NCI-H345 (cell line): ENCODE measurements around the gene UQCC3.
"Not testable (repeated sequence)": the region's sequence is repeated elsewhere in the genome, so short reads cannot be mapped to it uniquely, and the experiment has no call there.

Experiments used
- DNase-seq: peaks from one replicate; lab custom pipeline; 2025; lab: John Stamatoyannopoulos, UW

Gene UQCC3

DNA sequence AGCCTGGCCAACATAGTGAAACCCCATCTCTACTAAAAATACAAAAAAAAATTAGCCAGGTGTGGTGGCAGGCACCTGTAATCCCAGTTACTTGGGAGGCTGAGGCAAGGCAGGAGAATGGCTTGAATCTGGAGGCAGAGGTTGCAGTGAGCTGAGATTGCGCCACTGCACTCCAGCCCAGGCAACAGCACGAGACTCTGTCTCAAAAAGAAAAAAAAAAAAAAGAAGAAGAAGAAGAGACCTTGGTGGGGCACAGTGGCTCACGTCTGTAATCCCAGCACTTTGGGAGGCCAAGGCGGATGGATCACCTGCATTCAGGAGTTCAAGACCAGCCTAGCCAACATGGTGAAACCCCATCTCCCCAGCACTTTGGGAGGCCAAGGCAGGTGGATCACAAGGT is 32.4 kb downstream of the UQCC3 start:
- not testable (repeated sequence) for DNase-seq

DNA sequence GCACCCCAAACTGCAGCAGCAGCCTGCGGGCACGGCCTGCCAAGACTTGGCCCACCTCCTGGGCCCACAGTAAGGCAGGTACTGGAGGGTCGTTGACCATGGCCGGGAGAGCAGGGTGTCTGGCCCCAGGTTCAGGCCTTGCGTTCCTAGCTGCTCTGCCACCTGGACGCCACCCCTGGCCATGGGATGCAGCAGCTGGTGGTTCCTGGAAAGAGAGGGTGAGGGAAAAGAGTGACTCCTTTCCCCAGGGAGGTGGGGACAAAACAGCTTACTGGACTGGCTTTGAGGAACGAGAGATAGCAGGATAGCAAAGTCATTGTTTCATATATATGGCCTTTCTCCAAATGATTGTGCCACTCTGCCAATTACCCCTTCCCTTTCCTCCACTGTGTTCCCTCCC is 33.9 kb downstream of the UQCC3 start:
- no peak for DNase-seq

DNA sequence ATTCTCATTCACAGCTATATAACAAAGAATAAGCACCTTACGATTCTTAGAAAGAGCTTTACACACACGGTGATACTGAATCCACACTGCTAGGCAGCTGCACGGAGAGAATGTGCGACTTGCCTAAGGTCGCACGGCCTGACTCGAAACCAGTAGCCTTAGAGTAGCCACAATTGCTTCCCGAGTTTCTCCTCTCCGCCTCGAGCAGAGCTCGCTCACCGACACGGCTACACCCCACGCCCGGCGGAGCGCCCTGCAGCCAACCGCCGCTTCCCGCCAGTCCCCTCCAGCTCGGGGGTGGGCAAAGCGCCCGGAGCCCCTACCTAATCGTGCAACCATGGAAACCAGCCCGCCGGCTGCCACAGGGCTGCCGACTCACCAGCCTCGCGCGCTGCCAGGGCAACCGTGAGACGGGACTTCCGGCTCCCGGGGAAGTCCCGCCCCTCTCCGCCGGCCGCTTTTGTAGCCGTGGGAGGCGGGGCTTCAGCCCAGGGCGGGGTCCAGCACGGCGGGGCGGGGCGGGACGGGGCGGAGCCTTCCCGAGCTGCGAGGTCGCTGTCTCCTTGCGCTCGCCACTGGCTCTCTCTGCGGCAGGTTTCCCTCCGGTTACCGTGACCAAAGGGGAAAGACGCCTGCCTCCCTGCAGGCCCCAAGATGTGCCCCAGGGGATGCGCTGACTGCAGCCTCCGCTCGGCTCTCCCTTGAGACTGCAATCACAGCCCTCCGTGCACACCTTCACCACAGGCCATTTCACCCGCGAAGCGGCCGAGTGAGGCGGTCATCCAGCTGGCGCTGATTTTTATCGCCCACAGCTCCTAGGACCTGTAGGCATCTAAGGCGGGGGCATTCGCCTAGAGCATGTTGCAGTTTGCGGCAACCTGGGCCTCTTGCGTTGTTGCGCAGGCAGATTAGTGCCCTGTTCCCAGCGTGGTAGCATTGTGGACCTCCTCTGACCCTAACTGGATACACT is 34.7 kb downstream of the UQCC3 start:
- DNase-seq = peak; percentile 97

DNA sequence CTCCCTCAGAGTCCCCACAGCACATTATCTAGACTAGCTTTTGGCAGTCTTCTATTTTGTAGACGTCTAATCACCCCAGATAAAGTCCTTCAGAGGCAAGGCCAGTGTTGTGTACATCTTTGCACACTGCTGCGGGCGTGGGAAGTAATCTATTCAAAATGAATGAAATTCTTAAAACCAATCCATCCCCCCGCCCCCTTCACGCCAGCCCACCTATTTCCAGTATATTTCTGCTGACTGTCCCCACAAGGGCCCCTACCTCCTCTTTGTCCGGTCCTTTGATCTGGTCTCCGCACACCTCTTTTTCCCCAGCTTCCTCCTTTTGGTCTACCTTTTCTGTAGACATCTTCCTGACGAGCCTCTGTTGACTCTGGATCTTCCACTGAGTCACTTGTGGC is 35.4 kb downstream of the UQCC3 start:
- no peak for DNase-seq

DNA sequence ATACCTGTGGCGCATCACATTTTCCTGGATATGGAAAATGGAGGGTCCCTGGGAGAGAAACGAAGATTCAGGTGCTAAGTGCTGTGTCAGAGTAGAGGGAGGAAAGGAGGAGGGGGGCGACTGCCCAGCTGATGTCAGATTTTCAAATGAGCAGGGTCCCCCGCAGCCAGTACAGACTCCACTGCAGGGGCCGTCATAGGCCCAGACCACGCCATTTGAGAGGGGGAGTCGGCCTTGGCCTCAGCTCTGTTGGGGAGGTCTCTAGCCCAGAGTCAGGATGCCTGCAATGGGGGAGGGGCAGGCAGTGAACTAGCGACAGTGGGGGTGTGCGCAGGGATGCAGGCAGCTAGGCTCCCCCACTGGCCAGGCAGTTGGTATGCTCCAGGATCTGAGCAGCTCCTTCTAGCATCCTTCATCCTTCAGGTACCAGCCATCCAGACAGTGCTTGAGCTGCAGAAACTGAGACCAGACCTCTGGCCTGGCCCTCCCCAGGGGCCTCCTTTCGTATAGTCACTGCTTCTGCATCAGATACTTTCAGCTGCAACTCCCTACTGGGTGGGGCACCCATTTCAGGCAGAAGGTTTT is 35.9 kb downstream of the UQCC3 start, which contains the start of the genes BSCL2 and GNG3:
TSS of gene BSCL2 (minus strand) at position 148 of the 585 bp plus-strand sequence. CDS start 229 bp downstream, outside the sequence.
TSS of gene GNG3 (plus strand) at position 400 of the 585 bp plus-strand sequence. CDS start 620 bp downstream, outside the sequence.
- DNase-seq = no peak

DNA sequence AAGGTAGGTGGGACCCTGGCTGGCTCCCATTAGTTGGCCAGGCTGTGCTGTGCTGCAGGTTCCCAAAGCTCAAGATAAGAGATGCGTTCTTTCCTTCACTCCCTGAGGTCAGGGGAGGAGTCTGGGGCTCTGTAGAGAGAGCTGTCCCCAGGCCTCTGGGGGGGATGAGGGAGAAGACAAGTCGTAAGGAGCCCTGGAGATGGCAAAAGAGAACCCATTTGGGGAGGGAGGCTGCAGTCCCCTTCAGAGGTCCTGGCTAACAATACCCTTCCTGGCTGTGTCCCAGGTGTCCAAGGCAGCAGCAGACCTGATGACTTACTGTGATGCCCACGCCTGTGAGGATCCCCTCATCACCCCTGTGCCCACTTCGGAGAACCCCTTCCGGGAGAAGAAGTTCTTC is 36.9 kb downstream of the UQCC3 start:
- DNase-seq = no peak

DNA sequence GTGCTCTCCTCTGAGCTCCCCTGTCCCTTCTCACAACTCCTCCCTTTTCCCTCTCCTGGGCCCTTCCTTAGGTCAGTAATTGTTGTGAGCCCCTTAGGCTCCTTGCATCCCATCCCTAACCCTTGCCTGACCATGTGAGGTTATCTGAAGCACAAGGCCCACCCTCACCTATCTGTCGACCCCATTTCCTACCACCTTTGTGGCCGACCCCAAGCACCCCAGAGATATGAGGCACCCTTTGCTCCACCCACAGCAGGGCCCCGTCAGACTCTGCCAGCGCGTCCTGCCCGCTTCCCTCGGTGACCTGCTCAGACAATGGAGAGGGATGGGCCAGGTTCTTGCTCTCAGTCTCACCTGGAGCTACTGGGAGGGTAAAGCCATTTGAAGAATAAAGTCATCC is 37.3 kb downstream of the UQCC3 start:
- DNase-seq = peak; percentile 70

DNA sequence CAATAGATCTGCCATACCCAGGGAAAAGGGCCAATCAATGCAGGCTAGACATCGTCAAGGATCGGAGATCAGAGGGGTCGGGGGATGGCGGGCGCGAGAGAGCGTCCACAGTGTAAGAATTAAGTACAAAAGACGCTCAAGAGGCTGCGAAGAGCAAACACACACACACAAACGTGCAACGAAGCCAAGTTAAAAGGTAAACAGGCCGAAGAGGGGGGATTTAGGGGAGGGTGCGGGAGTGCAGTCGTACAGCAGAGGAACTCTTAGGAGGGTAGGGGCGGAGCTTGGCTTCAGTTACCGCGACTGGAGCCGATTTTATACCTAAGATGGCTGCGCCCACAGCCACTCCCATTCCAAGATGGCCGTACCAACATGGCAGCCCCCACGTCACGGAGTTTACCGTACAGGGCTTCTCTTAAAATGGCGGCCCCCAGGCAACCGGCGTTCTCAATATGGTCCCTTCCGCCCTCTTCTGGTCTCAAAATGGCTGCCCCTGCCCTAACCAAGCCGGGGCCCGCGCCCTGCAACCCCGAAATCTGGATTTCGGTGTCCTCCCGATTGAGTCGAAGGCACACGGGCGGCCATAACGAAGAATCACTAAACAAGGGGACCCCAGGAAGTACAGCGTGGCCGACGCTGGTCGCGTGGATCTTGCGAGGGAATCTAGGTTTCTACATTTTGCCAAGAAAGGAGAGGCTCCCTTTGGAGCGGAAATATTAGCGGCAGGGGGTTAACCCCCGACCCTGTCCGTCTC is 38.0 kb downstream of the UQCC3 start:
- peak; percentile 99 for DNase-seq

DNA sequence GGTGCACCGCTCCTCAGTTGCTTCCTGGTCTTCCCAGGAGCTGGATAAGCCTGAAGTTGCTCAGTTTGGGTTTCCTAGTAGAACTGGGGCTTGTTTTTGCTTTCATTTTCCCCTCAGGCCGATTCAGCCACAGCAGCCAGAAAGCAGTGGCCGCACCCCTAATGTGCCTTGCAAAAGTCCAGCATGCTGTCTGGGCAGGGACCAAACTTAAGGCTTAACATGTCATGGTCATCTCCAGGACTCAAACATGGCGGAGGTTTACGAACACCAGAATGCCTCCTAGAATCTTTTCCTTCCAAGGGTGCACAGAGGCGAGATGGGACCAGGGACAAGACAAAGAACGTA is 38.5 kb downstream of the UQCC3 start:
- DNase-seq = no peak

DNA sequence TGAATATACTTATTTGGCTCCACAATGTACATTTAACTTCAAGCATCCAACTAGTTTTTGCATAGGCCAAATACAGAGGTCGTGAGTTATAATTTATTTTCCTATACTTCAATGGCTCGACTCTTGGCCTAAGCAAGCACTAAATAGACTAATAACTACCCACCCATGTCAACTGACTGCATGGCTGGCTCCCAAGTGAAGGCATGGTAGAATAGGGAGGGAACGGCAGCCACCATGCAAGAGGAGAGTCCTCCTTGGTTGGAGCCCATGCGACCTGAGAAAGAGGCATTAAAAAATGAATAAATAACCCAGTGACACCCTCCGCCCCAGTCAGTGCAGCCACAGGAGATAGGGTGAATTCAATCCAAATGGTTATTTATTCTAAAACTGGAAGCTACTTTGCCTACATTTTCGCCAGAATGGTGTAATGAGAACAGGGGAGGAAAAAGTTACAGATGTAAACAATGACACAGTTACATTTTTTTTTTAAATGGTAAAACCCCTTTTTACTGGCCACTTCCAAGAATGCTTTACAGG is 40.9 kb downstream of the UQCC3 start:
- no peak for DNase-seq

DNA sequence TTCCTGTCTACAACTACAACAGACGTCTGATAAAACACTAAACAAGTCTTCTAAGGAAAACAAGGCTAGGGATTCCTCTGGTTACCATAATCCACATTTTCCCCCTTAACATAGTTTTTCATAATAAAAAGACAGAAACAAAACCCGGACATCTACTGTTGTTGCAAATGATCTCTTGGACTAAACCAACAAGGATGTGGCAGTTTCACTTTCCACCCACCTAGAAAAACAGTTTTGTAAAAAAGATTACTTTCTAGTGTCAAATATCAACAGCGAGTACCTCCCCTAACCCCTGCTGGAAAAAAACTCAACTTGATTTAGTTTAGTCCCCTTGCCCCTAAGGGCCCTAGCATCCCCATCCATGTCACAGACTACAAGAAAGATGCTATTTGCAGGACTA is 41.4 kb downstream of the UQCC3 start:
- no peak for DNase-seq

DNA sequence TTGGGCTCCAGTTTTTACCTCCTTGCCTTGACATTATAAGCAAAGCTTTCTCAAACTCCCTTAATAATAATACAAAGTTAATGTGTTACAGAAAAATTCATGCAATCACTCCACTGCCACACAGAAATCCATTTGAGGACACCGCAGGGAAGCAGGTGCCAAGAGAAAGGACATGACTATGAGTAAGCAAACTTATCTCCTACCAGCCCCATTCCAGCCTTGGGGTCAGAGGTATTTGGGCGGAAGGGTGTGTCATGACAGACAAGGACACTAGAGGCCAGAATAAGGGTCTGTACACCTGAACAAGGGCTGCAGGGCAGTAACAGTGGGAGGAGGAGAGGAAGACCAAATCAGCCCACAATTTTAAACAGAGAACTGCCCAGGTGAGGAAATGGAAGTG is 41.9 kb downstream of the UQCC3 start:
- no peak for DNase-seq

DNA sequence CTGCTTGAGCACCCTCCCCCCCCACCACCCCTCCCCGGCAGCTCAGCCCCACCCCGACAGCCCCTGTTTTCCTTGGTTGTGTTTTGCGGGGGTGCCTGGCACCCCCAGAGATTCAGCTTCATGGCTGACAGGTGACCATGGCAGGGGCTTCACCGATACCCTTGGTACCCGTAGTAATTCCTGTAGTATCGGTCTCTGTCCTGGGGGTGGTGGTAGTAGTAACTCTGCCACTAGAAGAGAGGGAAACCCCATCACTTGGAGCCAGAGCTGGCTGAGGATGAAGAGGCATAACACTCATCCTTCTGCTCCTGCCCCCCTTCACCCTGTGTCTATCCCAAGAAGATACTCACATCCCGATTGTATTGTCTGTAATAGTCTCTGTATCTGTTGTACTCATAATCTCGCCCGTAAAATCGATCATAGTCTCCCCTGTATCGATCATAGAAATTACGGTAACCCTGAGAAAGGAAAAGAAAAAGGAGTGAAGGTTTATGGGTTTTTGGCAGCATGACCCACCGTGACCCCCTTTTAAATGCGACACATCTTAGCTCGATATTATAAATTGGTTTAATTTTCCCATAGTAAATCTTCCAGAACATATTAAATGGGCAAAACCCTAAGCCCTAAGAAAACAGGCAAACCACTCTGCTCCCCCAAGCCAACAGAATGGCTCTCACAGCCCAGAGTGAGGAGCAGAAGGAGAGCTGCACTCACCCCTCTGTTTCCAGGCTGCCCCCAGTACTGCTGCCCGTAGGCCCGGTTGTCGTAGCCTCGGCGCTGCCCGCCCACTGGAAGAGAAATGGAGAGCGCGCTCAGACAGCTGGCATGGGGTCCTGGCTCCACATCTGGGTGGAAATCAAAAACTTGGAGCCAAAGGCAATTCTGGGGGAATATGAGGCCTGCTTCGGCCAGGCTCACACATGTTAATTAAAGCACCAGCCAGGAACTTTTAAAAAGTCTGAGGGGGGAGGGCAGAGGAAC is 44.0 kb downstream of the UQCC3 start:
- no peak for DNase-seq

DNA sequence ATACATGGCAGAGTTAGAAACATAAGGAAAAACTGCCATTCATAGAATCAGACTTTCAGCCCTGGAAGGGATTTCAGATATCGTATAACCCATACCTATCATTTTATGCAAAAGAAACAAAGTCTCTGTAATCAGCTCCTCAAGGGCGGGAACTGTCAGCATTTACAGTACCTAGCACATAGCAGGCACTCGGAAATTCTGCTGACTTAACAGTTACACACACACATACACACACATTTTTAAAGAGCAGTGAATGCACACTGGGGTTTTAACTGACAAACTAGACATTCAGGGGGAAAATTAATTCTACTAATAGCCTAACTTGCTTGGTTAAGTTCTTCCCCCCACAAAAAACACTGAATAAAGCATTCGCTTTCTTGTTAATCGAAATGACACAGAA is 44.7 kb downstream of the UQCC3 start:
- DNase-seq = no peak

DNA sequence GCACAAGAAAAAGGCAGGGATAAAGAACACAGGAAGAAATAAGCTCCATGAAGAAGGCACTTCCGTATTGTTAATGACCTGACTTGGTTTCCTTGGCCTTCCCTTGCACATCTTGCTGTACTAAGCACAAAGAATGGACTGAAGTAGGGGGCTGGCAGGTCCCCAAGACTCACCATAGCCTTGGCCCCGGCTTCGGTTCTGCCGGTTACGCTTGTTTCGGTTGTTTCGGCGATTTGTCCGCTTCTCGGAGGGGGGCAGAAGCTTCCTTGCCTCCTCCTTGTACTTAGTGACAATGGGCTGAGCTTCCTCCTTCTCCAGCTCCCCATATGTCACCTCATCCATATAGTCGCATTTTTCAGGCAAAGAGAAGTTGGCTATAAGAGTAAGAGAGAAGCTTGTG is 45.3 kb downstream of the UQCC3 start:
- DNase-seq = no peak

DNA sequence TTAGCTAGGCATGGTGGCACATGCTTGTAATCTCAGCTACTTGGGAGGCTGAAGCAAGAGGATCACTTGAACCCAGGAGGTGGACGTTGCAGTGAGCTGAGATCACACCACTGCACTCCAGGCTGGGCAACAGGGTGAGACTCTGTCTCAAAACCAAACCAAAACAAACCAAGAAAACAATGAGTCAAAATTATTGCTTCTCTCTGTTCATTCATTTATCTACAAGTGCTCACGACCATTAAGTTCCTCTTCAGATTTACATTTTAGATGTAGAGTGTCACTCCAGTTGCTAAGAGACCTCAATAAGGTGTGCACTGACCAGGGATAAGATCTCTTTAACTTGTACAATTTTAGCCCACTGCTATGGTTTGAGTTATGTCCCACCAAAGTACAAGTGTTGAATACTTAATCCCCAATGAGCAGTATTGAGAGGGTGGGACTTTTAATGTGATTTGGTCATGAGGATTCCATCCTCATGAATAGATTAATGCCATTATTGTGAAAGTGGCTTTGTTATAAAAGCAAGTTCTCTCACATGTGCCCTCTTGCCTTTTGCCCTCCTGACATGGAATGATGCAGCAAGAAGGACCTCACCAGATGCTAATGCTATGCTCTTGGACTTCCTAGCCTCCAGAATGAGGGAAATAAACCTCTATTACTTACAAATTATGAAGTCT is 48.0 kb downstream of the UQCC3 start:
- DNase-seq = no peak

DNA sequence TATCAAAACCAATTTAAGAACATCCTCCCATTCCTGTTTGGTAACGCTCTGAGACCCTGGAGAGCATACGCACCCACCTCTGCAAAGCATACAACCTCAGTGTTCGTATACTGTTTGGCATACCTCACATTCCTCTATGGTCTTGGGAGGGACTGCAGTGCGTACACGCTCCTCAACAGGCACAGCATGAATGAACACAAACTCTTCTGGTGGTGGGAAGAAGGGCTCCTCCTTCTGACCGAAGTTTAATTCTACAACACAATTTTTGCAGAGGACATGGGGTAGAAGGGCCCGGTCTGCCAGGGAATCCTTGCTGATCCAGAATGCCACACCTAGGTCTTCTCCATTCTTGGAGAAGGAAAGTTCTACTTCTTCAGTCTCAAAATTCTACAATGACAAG is 50.5 kb downstream of the UQCC3 start:
- no peak for DNase-seq
